GM13977 (cell line): ENCODE results near the gene TMEM132D.

Source experiments
- DNase-seq: peaks from one replicate; pipeline ENCODE4 v3.0.0; 2012; ENCODE audit warnings: low spot score
- CTCF ChIP-seq: IDR thresholded peaks from 2 replicates; pipeline ENCODE4 v1.5.1; 2012; ENCODE audit warnings: mild to moderate bottlenecking, control low read depth; ENCODE audit not compliant: insufficient read depth; ENCODE audit errors: extremely low read depth, missing control alignments
- in situ Hi-C: fragments of 300-500 bp; cut with MboI; formaldehyde crosslinking; loops from one replicate; pipeline ENCODE4 v1.12.0; 2022; ENCODE audit warnings: low sequenced_read_pairs, low pct_unique_long_range_greater_than_20kb, mixed read lengths, inconsistent platforms; ENCODE audit not compliant: unreplicated experiment

TMEM132D gene

GRCh38 chr12:129746318-129746717 lies 157.5 kb downstream of the TMEM132D start:
- DNase-seq, result no peak
- in situ Hi-C loops, result no loop called here
- TF ChIP-seq CTCF, result no peak

- TF ChIP-seq CTCF, result no peak
- no peak for DNase-seq
- in situ Hi-C loops, result no loop called here
These were observed 174.7 kb downstream of the TMEM132D start for GRCh38 chr12:129729170-129729569.

- in situ Hi-C loops, result no loop called here
- TF ChIP-seq CTCF, result no peak
- DNase-seq, result no peak
These were observed 176.7 kb downstream of the TMEM132D start for GRCh38 chr12:129727100-129727499.

GRCh38 chr12:129723260-129723659 lies 180.6 kb downstream of the TMEM132D start:
- in situ Hi-C loops, result no loop called here
- DNase-seq, result no peak
- TF ChIP-seq CTCF, result no peak

GRCh38 chr12:129720618-129721017 lies 183.2 kb downstream of the TMEM132D start:
- in situ Hi-C loops, result no loop called here
- no peak for TF ChIP-seq CTCF
- DNase-seq, result no peak

- no peak for TF ChIP-seq CTCF
- no peak for DNase-seq
- in situ Hi-C loops, result no loop called here
These were observed 184.4 kb downstream of the TMEM132D start for GRCh38 chr12:129719416-129719815.

GRCh38 chr12:129717438-129717837 lies 186.4 kb downstream of the TMEM132D start:
- TF ChIP-seq CTCF, result no peak
- DNase-seq, result no peak
- in situ Hi-C loops, result no loop called here
